ENCODE results near the gene OS9. TPM values are rescaled to one million over a fixed set of nuclear protein-coding genes. Genes with fewer than 3 reads are reported as not detected.

The OS9 gene
- total RNA-seq, 1 donor from 2014 or later, result 148 TPM

DNA sequence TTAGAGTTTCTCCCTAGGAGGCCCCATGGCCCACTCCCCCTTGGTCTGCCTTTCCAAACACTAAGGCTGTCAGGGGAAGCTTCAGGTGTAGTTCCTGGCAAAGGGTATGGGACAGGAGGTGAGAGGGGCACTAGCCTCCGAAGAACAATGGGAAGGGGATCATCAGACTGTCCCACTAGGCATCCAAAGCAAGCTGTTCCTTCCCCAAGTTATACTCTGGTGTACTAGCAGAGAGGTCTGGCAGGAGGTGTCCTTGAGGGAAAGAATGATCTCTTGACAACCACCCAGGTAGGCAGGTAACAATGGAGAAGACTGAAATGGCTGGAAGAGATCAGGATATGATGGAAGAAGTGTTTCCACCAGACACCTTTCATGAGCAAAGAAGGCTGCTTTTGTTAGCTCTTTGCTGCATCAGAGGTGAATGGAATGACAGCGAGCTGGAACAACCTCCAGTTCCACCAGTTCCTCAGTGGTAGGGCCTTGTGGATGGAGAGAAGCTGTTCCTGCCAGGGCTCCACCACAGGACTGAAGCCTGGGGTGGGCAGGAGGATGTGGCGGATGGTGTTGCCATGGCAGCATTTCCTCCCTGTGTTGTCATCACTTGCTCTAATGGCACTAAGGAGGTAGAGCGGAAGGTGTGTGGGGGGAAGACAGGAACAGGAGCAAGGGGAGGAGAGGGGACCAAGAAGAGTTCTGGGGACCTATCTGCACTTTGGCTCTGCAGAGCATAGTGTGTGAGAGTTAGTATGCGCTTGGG lies 46.9 kb downstream of the OS9 start:
- Histone ChIP-seq H3K9me3 (ENCODE audit: control insufficient read depth in 3 of 3, low read length in 3 of 3) (no peaks in the 10 kb centered on the region), H3K9ac (ENCODE audit: low read depth in 1 of 3, low read length in 3 of 3) (peak overlapping the region in 1 of 3 donors; percentile 32), H3K4me1 (ENCODE audit: control insufficient read depth in 3 of 3, insufficient read depth in 3 of 3, low read length in 3 of 3) (peaks cover 18 to 34% (median 24%) of the 10 kb centered on the region in 3 donors), H3K4me3 (ENCODE audit: low read length in 3 of 3) (no peak overlapping the region), H3K36me3 (ENCODE audit: control insufficient read depth in 3 of 3, insufficient read depth in 3 of 3, low read length in 3 of 3) (no peaks in the 10 kb centered on the region), H3K27ac (ENCODE audit: low read depth, low read length) (no peak overlapping the region), H3K27me3 (ENCODE audit: control insufficient read depth in 3 of 3, insufficient read depth in 3 of 3, low read length in 3 of 3) (peaks cover 37 to 47% (median 45%) of the 10 kb centered on the region in 3 donors)

DNA sequence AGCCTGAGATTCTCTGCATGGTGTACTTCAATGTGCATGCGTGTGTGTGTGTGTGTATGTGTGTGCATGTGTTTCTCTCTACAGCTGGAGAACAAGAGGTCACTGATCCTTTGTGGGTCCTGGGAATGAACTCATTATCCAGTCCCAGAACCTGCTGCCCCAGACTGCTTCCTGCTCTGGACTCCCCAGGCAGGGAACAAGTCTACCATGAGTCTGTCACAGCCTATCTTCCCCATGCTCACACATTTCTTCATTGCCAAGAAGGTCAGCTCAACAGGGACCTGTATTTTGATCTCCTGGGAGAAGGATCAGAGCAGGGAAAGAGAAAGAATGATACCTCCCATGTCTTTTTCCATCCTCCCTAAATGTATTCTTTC lies 47.5 kb downstream of the OS9 start:
- Histone ChIP-seq H3K27ac (ENCODE audit: low read depth, low read length) (no peak overlapping the region), H3K27me3 (ENCODE audit: control insufficient read depth in 3 of 3, insufficient read depth in 3 of 3, low read length in 3 of 3) (peaks cover 32 to 41% (median 39%) of the 10 kb centered on the region in 3 donors), H3K9ac (ENCODE audit: low read depth in 1 of 3, low read length in 3 of 3) (no peak overlapping the region), H3K36me3 (ENCODE audit: control insufficient read depth in 3 of 3, insufficient read depth in 3 of 3, low read length in 3 of 3) (peaks cover 0 to 4% (median 0%) of the 10 kb centered on the region in 3 donors), H3K4me3 (ENCODE audit: low read length in 3 of 3) (peak overlapping the region in 1 of 3 donors; percentile 20), H3K4me1 (ENCODE audit: control insufficient read depth in 3 of 3, insufficient read depth in 3 of 3, low read length in 3 of 3) (peaks cover 17 to 30% (median 20%) of the 10 kb centered on the region in 3 donors), H3K9me3 (ENCODE audit: control insufficient read depth in 3 of 3, low read length in 3 of 3) (no peaks in the 10 kb centered on the region)

DNA sequence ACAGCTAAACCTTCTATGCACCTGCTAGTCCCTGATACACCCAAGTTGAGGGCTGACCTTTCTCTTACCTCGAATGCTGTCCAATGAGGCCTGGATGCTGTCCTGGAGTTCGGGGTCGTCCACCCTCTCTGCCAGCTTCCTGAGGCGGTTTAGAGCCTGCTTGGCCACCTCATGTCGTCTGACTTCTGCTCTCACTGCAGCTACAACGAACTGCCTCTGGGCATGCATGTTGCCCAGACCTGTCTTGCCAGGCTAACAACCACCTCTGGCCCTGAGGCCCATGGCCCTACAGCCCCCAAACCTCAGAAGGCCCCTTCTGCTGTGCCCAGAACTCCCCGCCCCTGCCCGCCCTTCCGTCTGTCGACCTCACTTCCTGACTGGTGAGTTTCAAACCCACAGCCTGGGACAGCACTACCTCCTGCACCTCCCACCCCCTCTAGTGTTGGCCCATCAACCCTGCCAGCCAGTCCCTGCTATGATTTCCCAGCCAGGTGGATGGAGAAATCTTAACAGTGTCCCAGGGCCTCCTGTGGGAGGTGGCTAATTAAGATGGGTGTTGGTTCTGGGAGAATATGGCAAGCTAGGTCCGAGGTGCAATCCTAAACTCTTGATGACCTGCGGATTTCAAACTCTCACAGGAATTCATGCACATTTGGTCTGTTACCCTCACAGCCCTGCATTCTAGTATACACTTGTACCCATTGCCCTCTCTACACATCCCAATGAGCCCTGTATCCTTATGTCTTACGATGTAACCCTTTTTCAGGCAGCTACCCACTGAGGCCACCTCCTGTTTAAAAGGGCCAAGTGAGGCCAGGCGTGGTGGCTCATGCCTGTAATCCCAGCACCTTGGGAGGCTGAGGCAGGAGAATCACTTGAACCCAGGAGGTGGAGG lies 48.2 kb downstream of the OS9 start:
- Histone ChIP-seq H3K4me3 (ENCODE audit: low read length in 3 of 3) (peak overlapping the region in 2 of 3 donors; percentile 20 to 22), H3K36me3 (ENCODE audit: control insufficient read depth in 3 of 3, insufficient read depth in 3 of 3, low read length in 3 of 3) (peaks cover 3 to 11% (median 7%) of the 10 kb centered on the region in 3 donors), H3K27me3 (ENCODE audit: control insufficient read depth in 3 of 3, insufficient read depth in 3 of 3, low read length in 3 of 3) (peaks cover 25 to 34% (median 32%) of the 10 kb centered on the region in 3 donors), H3K27ac (ENCODE audit: low read depth, low read length) (no peak overlapping the region), H3K9me3 (ENCODE audit: control insufficient read depth in 3 of 3, low read length in 3 of 3) (no peaks in the 10 kb centered on the region), H3K9ac (ENCODE audit: low read depth in 1 of 3, low read length in 3 of 3) (no peak overlapping the region), H3K4me1 (ENCODE audit: control insufficient read depth in 3 of 3, insufficient read depth in 3 of 3, low read length in 3 of 3) (peaks cover 12 to 24% (median 18%) of the 10 kb centered on the region in 3 donors)

DNA sequence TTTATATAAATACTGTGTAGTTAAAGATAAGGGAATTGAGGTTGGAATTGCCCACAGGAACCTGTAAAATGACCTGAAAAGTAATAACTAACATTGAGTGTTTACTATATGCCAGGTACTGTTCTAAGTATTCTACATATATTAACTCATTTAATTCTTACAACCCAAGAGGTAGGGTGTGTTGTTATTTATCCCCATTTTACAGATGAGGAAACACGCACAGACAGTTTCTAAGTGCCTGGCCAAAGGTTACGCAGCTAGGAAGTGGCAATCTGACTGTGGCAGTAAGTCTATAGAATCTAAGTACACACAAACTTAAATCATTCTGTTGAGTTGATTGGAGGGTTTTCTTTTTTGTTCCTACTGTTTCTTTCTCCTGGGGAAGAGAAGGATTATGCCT lies 49.8 kb downstream of the OS9 start:
- Histone ChIP-seq H3K4me3 (ENCODE audit: low read length in 3 of 3) (peak overlapping the region in 2 of 3 donors; percentile 93 to 99), H3K9me3 (ENCODE audit: control insufficient read depth in 3 of 3, low read length in 3 of 3) (no peaks in the 10 kb centered on the region), H3K9ac (ENCODE audit: low read depth in 1 of 3, low read length in 3 of 3) (peak overlapping the region in 2 of 3 donors; percentile 3 to 98), H3K4me1 (ENCODE audit: control insufficient read depth in 3 of 3, insufficient read depth in 3 of 3, low read length in 3 of 3) (peaks cover 12 to 24% (median 14%) of the 10 kb centered on the region in 3 donors), H3K36me3 (ENCODE audit: control insufficient read depth in 3 of 3, insufficient read depth in 3 of 3, low read length in 3 of 3) (peaks cover 15 to 20% (median 20%) of the 10 kb centered on the region in 3 donors), H3K27ac (ENCODE audit: low read depth, low read length) (peak overlapping the region; percentile 98), H3K27me3 (ENCODE audit: control insufficient read depth in 3 of 3, insufficient read depth in 3 of 3, low read length in 3 of 3) (peaks cover 11 to 24% (median 24%) of the 10 kb centered on the region in 3 donors)

DNA sequence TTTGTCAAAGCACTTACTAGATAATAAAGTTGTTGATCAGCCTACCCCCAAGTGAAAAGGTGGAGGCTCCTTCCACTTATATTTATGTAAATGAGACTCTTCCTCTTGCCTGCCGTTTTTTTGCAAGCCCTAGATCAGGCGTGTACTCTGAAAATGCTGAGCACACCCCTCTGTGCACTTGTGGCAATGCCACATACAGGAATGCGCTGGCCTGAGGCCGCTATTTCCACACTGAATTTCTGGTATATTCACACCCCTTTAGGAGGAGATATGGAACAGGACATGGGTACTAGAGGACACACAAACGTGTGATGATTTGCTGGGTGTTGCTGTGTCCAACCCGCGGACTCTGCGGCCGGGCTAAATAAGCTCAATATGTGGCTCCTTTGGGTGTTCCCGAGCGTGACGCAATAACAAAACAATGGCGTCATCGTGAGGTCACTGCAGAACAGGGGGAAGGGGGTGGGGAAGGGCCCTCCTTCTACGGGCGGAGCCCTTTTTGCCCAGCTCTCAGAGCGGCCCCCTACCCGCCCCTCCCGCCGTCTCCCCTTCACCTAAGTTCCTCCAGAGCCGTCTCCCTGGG lies 50.4 kb downstream of the OS9 start:
- Histone ChIP-seq H3K9ac (ENCODE audit: low read depth in 1 of 3, low read length in 3 of 3) (peak overlapping the region; percentile 98 to 100 (median 99)), H3K4me1 (ENCODE audit: control insufficient read depth in 3 of 3, insufficient read depth in 3 of 3, low read length in 3 of 3) (peaks cover 12 to 21% (median 13%) of the 10 kb centered on the region in 3 donors), H3K27me3 (ENCODE audit: control insufficient read depth in 3 of 3, insufficient read depth in 3 of 3, low read length in 3 of 3) (peaks cover 6 to 19% (median 19%) of the 10 kb centered on the region in 3 donors), H3K27ac (ENCODE audit: low read depth, low read length) (peak overlapping the region; percentile 98), H3K9me3 (ENCODE audit: control insufficient read depth in 3 of 3, low read length in 3 of 3) (no peaks in the 10 kb centered on the region), H3K36me3 (ENCODE audit: control insufficient read depth in 3 of 3, insufficient read depth in 3 of 3, low read length in 3 of 3) (peaks cover 20 to 25% (median 25%) of the 10 kb centered on the region in 3 donors), H3K4me3 (ENCODE audit: low read length in 3 of 3) (peak overlapping the region; percentile 93 to 99 (median 99))

DNA sequence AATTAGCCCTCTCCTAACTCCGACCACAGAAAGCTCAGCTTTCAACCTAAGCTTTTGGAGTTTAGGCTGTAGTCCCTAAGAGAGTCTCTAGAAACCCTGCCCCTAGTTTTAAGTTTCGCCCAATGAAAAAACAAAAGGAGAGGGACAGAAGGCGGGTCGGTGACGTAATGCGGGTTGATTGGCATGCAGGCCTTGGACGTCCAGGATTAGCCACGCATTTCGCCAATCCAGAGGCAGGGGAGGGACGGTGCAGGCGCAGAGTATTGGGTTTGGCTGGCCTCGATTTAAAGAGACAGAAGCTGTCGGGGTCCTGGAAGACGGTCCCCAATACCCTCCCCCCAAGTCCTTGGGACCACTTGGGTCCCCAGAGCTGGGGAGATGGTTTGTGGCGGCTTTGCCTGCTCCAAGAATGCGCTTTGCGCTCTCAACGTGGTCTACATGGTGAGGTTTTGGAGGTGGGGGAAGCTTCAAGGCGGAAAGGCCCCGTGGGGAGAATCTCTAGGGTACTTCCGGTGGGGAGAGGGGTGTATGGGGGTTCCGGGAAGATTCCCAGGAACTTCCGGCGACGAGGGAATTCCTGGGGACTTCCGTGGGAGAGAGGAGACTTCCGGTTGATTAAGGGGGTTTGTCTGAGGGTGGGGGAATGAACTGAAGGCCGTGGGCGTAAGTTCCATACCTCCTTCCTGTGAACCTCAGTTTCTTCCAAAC lies 51.0 kb downstream of the OS9 start, which contains the start of gene TSPAN31:
TSPAN31 (plus strand) TSS at position 263 of the 708 bp plus-strand sequence; CDS start at position 379, 116 bp downstream.
- Histone ChIP-seq H3K36me3 (ENCODE audit: control insufficient read depth in 3 of 3, insufficient read depth in 3 of 3, low read length in 3 of 3) (peaks cover 23 to 29% (median 27%) of the 10 kb centered on the region in 3 donors), H3K27me3 (ENCODE audit: control insufficient read depth in 3 of 3, insufficient read depth in 3 of 3, low read length in 3 of 3) (peaks cover 0 to 13% (median 13%) of the 10 kb centered on the region in 3 donors), H3K4me3 (ENCODE audit: low read length in 3 of 3) (peak within 1 kb of the TSS; percentile 93 to 99 (median 99)), H3K9ac (ENCODE audit: low read depth in 1 of 3, low read length in 3 of 3) (peak within 1 kb of the TSS; percentile 98 to 100 (median 99)), H3K9me3 (ENCODE audit: control insufficient read depth in 3 of 3, low read length in 3 of 3) (no peaks in the 10 kb centered on the region), H3K4me1 (ENCODE audit: control insufficient read depth in 3 of 3, insufficient read depth in 3 of 3, low read length in 3 of 3) (peaks cover 11 to 21% (median 12%) of the 10 kb centered on the region in 3 donors), H3K27ac (ENCODE audit: low read depth, low read length) (peak within 1 kb of the TSS; percentile 98)

DNA sequence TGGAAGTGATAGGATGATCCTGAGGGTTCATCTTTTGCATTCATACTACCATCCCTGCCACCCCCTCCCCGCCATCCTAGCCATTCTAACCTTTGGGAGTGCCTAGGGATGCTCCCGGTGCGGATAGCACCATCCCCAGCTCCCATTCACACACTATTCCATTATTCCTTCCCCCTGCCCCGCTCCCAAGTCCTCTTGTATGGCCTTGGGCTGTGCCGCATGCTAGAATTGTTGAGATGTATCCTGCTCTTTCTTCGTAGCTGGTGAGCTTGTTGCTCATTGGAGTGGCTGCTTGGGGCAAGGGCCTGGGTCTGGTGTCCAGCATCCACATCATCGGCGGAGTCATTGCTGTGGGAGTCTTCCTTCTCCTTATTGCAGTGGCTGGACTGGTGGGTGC lies 51.6 kb downstream of the OS9 start:
- Histone ChIP-seq H3K4me3 (ENCODE audit: low read length in 3 of 3) (peak overlapping the region; percentile 93 to 99 (median 99)), H3K27me3 (ENCODE audit: control insufficient read depth in 3 of 3, insufficient read depth in 3 of 3, low read length in 3 of 3) (peaks cover 0 to 13% (median 8%) of the 10 kb centered on the region in 3 donors), H3K9me3 (ENCODE audit: control insufficient read depth in 3 of 3, low read length in 3 of 3) (no peaks in the 10 kb centered on the region), H3K27ac (ENCODE audit: low read depth, low read length) (peak overlapping the region; percentile 98), H3K9ac (ENCODE audit: low read depth in 1 of 3, low read length in 3 of 3) (peak overlapping the region; percentile 98 to 100 (median 99)), H3K36me3 (ENCODE audit: control insufficient read depth in 3 of 3, insufficient read depth in 3 of 3, low read length in 3 of 3) (peaks cover 27 to 33% (median 31%) of the 10 kb centered on the region in 3 donors), H3K4me1 (ENCODE audit: control insufficient read depth in 3 of 3, insufficient read depth in 3 of 3, low read length in 3 of 3) (peaks cover 12 to 23% (median 13%) of the 10 kb centered on the region in 3 donors)

DNA sequence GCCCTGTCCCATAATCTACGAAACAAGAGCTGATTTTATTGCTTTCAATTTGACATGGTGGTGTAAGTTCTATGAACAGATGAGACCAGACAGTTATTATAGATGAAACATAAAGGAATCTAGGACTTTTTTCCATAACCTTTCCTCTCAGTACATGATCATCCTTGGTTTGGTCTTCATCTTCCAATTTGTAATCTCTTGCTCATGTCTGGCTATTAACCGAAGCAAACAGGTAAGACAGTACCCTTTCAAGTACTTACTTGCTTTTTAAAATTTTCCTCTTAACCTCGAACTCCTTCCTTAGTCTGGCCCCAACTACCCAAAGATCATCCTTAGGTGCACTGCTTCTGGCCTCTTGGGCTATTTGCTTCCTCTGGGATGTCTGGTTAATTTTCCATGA lies 52.1 kb downstream of the OS9 start:
- Histone ChIP-seq H3K27ac (ENCODE audit: low read depth, low read length) (no peak overlapping the region), H3K4me3 (ENCODE audit: low read length in 3 of 3) (peak overlapping the region; percentile 93 to 99 (median 99)), H3K9me3 (ENCODE audit: control insufficient read depth in 3 of 3, low read length in 3 of 3) (no peaks in the 10 kb centered on the region), H3K4me1 (ENCODE audit: control insufficient read depth in 3 of 3, insufficient read depth in 3 of 3, low read length in 3 of 3) (peaks cover 17 to 25% (median 19%) of the 10 kb centered on the region in 3 donors), H3K27me3 (ENCODE audit: control insufficient read depth in 3 of 3, insufficient read depth in 3 of 3, low read length in 3 of 3) (peaks cover 0 to 8% (median 3%) of the 10 kb centered on the region in 3 donors), H3K36me3 (ENCODE audit: control insufficient read depth in 3 of 3, insufficient read depth in 3 of 3, low read length in 3 of 3) (peaks cover 29 to 37% (median 35%) of the 10 kb centered on the region in 3 donors), H3K9ac (ENCODE audit: low read depth in 1 of 3, low read length in 3 of 3) (peak overlapping the region in 2 of 3 donors; percentile 98 to 100)

DNA sequence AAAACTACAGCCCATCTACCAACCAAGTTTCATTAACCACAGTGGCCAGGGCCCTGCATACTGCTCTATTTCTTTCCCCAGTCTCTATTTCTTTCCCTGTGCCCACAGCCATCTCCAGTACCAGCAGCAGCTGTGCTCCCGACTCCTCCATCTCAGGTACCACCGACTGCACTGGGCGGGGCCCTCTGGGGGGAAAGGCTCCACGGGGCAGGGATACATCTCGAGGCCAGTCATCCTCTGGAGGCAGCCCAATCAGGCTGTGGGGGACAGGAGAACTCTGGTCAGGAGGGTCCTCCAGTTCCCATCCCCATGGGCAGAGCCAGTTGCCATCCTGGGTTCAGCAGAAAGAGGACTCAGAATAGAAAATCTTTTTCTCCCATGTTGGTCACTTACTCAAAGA lies 55.1 kb downstream of the OS9 start:
- Histone ChIP-seq H3K27ac (ENCODE audit: low read depth, low read length) (no peak overlapping the region), H3K4me1 (ENCODE audit: control insufficient read depth in 3 of 3, insufficient read depth in 3 of 3, low read length in 3 of 3) (peaks cover 29 to 36% (median 33%) of the 10 kb centered on the region in 3 donors), H3K9ac (ENCODE audit: low read depth in 1 of 3, low read length in 3 of 3) (no peak overlapping the region), H3K36me3 (ENCODE audit: control insufficient read depth in 3 of 3, insufficient read depth in 3 of 3, low read length in 3 of 3) (peaks cover 29 to 37% (median 35%) of the 10 kb centered on the region in 3 donors), H3K27me3 (ENCODE audit: control insufficient read depth in 3 of 3, insufficient read depth in 3 of 3, low read length in 3 of 3) (no peaks in the 10 kb centered on the region), H3K4me3 (ENCODE audit: low read length in 3 of 3) (no peak overlapping the region), H3K9me3 (ENCODE audit: control insufficient read depth in 3 of 3, low read length in 3 of 3) (no peaks in the 10 kb centered on the region)

Measured in skeletal muscle tissue (tissue), 4 donors.